GM10248 (cell line): ENCODE data around the gene VWCE.
A peak's percentile ranks its signal among the peaks of the same experiment; 100 is the strongest.

Experiments
- CTCF ChIA-PET: fragments of 300-600 bp; sonication (Branson Sonifier 250); formaldehyde crosslinking; extraction: SDS; loops from one replicate; lab custom pipeline; 2021; ENCODE audit warnings: antibody characterized with exemption; lab: Yijun Ruan, JAX
- POLR2A ChIA-PET: fragments of 350-650 bp; sonication (Branson Sonifier 250); formaldehyde crosslinking; extraction: SDS; loops from one replicate; lab custom pipeline; 2020; ENCODE audit warnings: antibody characterized with exemption; lab: Yijun Ruan, JAX
- DNase-seq: peaks from one replicate; pipeline ENCODE4 v3.0.0; 2012; ENCODE audit errors: extremely low spot score
- CTCF ChIP-seq: IDR thresholded peaks from 2 replicates; pipeline ENCODE4 v1.5.1; 2012; ENCODE audit warnings: mild to moderate bottlenecking, low read depth; ENCODE audit errors: extremely low read depth, missing control alignments, control extremely low read depth

The VWCE gene

DNA sequence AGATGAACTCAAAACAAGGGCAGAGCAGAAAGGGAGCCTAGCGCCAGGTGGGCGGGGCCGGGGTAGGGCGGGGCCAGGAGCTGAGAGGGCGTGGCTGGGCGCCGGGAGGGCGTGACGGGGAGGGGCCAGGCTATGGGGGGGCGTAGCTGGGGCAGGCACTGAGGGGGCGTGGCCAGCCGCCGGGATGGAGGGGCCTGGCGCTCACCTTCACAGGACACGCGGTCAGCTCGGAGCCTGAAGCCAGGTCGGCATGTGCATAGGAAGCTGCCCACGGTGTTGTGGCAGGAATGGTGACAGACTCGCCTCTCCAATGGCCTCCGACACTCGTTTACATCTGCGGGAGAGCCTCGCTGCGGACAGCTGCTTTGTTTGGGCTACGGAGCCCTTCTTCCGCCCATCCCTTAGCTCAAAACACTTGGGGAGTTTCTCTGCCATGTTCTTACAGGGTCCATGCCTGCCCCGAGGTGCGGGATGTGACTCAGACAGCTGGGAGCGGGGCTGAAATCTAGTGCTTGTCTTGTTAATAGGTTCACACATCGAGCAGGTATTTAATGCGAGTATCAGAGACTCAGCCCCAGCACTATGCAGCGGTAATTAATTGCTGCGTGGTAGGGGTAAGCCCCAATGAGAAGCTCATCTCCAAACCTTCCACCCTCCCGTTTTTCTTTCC lies 13.4 kb downstream of the VWCE start:
- POLR2A ChIA-PET: no interaction called here
- CTCF ChIA-PET: interaction anchor here (0.8 to 1.7 kb wide), 4 partner anchors 13 to 122 kb away, joined by 3 to 9 read pairs (median 3); partner anchors contain the start of gene VWCE
- DNase-seq: peak; percentile 55
- TF ChIP-seq CTCF: no peak

- POLR2A ChIA-PET: no interaction called here
- CTCF ChIA-PET: interaction anchor here (1.3 to 1.7 kb wide), 2 partner anchors 27 to 122 kb away, joined by 3 to 9 read pairs; no protein-coding TSS in a partner anchor
- TF ChIP-seq CTCF: no peak
- DNase-seq: no peak
Measured at GRCh38 chr11:61280883-61281580, 14.1 kb downstream of the VWCE start.

DNA sequence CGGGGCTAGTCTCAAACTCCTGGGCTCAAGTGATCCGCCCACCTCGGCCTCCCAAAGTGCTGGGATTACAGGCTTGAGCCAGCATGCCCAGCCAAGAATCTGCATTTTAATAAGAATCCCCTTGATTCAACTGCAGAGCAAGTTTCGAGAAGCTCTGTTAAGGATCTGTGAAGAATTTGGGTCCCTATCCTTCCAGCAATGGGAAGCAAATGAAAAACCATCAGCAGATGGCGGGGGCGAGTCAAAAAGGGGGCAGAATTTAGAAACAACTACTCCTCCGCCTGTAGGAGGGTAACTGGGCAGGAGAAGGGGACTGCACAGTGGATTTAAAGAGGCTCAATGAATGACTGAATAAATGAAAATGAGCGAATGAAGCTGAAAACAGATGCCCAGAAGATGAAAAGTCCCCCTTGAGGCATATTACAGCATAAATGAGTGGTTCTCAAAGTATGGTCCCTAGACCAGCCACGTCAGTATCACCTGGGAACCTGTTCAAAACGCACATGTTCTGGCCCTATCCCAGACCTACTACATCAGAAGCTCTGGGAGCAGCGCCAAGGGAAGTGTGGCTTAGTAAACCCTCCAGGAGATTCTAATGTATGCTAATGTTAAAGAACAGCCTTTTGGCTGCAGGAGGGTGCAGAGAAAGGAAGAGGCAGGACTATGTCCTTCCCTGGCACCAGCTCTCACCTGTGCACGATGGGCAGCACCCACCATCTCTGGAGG lies 15.0 kb downstream of the VWCE start:
- TF ChIP-seq CTCF: no peak
- no peak for DNase-seq
- CTCF ChIA-PET: interaction anchor here (1.3 kb wide), 1 partner anchor 123 kb away, joined by 3 read pairs; no protein-coding TSS in a partner anchor
- POLR2A ChIA-PET: no interaction called here

DNA sequence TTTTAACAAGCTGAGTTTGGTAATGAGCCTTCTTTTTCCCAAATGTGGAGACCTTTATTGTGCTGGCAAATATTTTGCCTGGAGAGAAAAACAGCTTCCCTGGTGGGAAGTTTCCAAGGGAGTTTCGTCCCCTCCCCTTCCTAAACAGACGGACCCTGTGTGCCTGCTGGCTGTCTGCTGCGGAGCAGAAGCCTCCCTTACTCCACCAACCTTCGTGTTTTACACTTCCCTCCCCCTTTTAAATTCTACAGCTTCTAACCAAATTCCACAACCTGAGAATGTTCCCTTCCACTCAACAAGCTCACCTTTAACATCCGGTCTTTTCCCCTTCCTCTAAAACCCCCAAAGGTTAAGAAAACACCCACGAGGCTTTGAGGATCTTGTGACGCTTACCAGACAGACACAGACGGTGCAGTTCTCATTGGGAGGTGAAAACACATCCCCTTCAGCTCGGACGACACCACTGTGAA lies 17.1 kb downstream of the VWCE start:
- no peak for DNase-seq
- no peak for TF ChIP-seq CTCF
- ChIA-PET POLR2A (no interaction called here), CTCF (interaction anchor here (1.1 kb wide), 1 partner anchor 25 kb away, joined by 4 read pairs; no protein-coding TSS in a partner anchor)

GRCh38 chr11:61277186-61278000 lies 17.7 kb downstream of the VWCE start:
- DNase-seq: no peak
- POLR2A ChIA-PET: no interaction called here
- no peak for TF ChIP-seq CTCF
- CTCF ChIA-PET: interaction anchor here (1.1 kb wide), 1 partner anchor 24 kb away, joined by 4 read pairs; no protein-coding TSS in a partner anchor
